ENCODE results near the gene MYO6. TPM values are rescaled to one million over a fixed set of nuclear protein-coding genes. Genes with fewer than 3 reads are reported as not detected.
A peak's percentile ranks its signal among the peaks of the same experiment; 100 is the strongest.
"Not testable (repeated sequence)": the region's sequence is repeated elsewhere in the genome, so short reads cannot be mapped to it uniquely, and the experiment has no call there.

MYO6 gene
- 105 and 110 TPM in 2 replicates for total RNA-seq
- long read RNA-seq, partial matches to known transcripts: 1,345 of 1,489 reads
- long read RNA-seq, other reads (novel, unspliced or antisense): 144 of 1,489 reads

GRCh38 chr6:75748743-75749538, at the start of gene MYO6:
Gene MYO6 (plus strand): TSS chr6:75749239. CDS start chr6:75817548, 68,309 bp downstream.
- Mint-ChIP-seq H3K27me3 (peaks cover 8% of the 10 kb centered on the region), H3K4me3 (ENCODE audit: low read depth) (peak within 1 kb of the TSS; percentile 93), H3K27ac (peak within 1 kb of the TSS; percentile 99), H3K4me1 (ENCODE audit: low read depth) (peaks cover 21% of the 10 kb centered on the region), H3K36me3 (ENCODE audit: insufficient read depth) (no peaks in the 10 kb centered on the region), H3K9me3 (ENCODE audit: low read depth) (peaks cover 4% of the 10 kb centered on the region)
- DNase-seq (ENCODE audit: low spot score, unreplicated experiment): peak; percentile 73
- no peak for TF ChIP-seq CTCF (IDR thresholded peaks at IDR 0.05; ENCODE audit: unreplicated experiment)

- H3K27ac Mint-ChIP-seq; H3K9me3 Mint-ChIP-seq (ENCODE audit: low read depth); H3K27me3 Mint-ChIP-seq; H3K4me1 Mint-ChIP-seq (ENCODE audit: low read depth); H3K4me3 Mint-ChIP-seq (ENCODE audit: low read depth); DNase-seq (ENCODE audit: low spot score, unreplicated experiment): not testable (repeated sequence)
- H3K36me3 Mint-ChIP-seq (ENCODE audit: insufficient read depth): peaks cover 29% of the 10 kb centered on the region
Observed at GRCh38 chr6:75708334-75708733, 40.7 kb upstream of the MYO6 start.

GRCh38 chr6:75711173-75711572, 37.9 kb upstream of the MYO6 start:
- no peaks in the 10 kb centered on the region for H3K9me3 Mint-ChIP-seq (ENCODE audit: low read depth)
- H3K36me3 Mint-ChIP-seq (ENCODE audit: insufficient read depth): peaks cover 24% of the 10 kb centered on the region
- H3K4me3 Mint-ChIP-seq (ENCODE audit: low read depth): no peak overlapping the region
- H3K27ac Mint-ChIP-seq: no peak overlapping the region
- H3K4me1 Mint-ChIP-seq (ENCODE audit: low read depth): peaks cover 1% of the 10 kb centered on the region
- DNase-seq (ENCODE audit: low spot score, unreplicated experiment): no peak
- no peak for TF ChIP-seq CTCF (IDR thresholded peaks at IDR 0.05; ENCODE audit: unreplicated experiment)
- no peaks in the 10 kb centered on the region for H3K27me3 Mint-ChIP-seq

GRCh38 chr6:75719133-75719532, 29.9 kb upstream of the MYO6 start:
- H3K27me3 Mint-ChIP-seq: no peaks in the 10 kb centered on the region
- H3K4me3 Mint-ChIP-seq (ENCODE audit: low read depth): no peak overlapping the region
- TF ChIP-seq CTCF (IDR thresholded peaks at IDR 0.05; ENCODE audit: unreplicated experiment): no peak
- DNase-seq (ENCODE audit: low spot score, unreplicated experiment): no peak
- H3K9me3 Mint-ChIP-seq (ENCODE audit: low read depth): no peaks in the 10 kb centered on the region
- H3K27ac Mint-ChIP-seq: no peak overlapping the region
- H3K4me1 Mint-ChIP-seq (ENCODE audit: low read depth): no peaks in the 10 kb centered on the region
- peaks cover 6% of the 10 kb centered on the region for H3K36me3 Mint-ChIP-seq (ENCODE audit: insufficient read depth)

- no peaks in the 10 kb centered on the region for H3K9me3 Mint-ChIP-seq (ENCODE audit: low read depth)
- TF ChIP-seq CTCF (IDR thresholded peaks at IDR 0.05; ENCODE audit: unreplicated experiment): no peak
Observed at GRCh38 chr6:75723382-75723781, 25.7 kb upstream of the MYO6 start.

GRCh38 chr6:75727206-75727605, 21.8 kb upstream of the MYO6 start:
- Mint-ChIP-seq H3K4me3 (ENCODE audit: low read depth) (no peak overlapping the region), H3K36me3 (ENCODE audit: insufficient read depth) (no peaks in the 10 kb centered on the region), H3K4me1 (ENCODE audit: low read depth) (no peaks in the 10 kb centered on the region), H3K27me3 (no peaks in the 10 kb centered on the region), H3K27ac (no peak overlapping the region), H3K9me3 (ENCODE audit: low read depth) (no peaks in the 10 kb centered on the region)
- no peak for DNase-seq (ENCODE audit: low spot score, unreplicated experiment)
- TF ChIP-seq CTCF (IDR thresholded peaks at IDR 0.05; ENCODE audit: unreplicated experiment): no peak

More at GRCh38 chr6:75723382-75723781, 25.7 kb upstream of the MYO6 start:
- Mint-ChIP-seq H3K27me3 (no peaks in the 10 kb centered on the region), H3K4me1 (ENCODE audit: low read depth) (no peaks in the 10 kb centered on the region), H3K36me3 (ENCODE audit: insufficient read depth) (no peaks in the 10 kb centered on the region), H3K27ac (no peak overlapping the region), H3K4me3 (ENCODE audit: low read depth) (no peak overlapping the region)
- DNase-seq (ENCODE audit: low spot score, unreplicated experiment): no peak

- not testable (repeated sequence) for H3K4me3 Mint-ChIP-seq (ENCODE audit: low read depth); H3K27me3 Mint-ChIP-seq; H3K27ac Mint-ChIP-seq; H3K36me3 Mint-ChIP-seq (ENCODE audit: insufficient read depth); DNase-seq (ENCODE audit: low spot score, unreplicated experiment); H3K4me1 Mint-ChIP-seq (ENCODE audit: low read depth); H3K9me3 Mint-ChIP-seq (ENCODE audit: low read depth)
Observed at GRCh38 chr6:75731029-75731428, 18.0 kb upstream of the MYO6 start.
